Amygdala (tissue), 56 donors: ENCODE measurements around the gene EDAR.

Source experiments
- DNase-seq, 56 donors: peaks; one replicate each; lab custom pipeline; 2025; lab: John Stamatoyannopoulos, UW

Gene EDAR

DNA sequence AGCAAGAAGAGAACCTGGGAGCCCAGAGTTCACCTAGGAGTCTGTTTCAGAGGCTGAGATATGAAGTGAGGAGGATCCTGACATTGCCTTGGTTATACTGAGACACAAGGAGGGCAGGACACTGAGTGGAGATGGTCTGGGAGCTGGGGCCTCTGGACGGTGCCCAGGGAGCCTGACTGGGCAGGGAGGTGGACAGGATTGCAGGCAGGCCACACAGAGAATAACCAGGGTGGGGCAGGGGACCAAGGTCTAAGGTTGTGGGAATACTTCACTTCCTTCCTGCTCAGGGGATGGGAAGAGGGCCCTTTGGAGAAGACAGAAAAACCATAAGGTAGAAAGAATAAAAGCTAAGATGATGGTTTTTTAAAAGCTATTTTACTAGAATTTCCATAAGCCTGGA, 18.7 kb downstream of the EDAR start:
- no peak for DNase-seq

- no peak for DNase-seq
These were observed 19.2 kb downstream of the EDAR start for GRCh38 chr2:108969856-108970255.

- DNase-seq, result no peak
These were observed 20.4 kb downstream of the EDAR start for GRCh38 chr2:108968619-108969018.

DNA sequence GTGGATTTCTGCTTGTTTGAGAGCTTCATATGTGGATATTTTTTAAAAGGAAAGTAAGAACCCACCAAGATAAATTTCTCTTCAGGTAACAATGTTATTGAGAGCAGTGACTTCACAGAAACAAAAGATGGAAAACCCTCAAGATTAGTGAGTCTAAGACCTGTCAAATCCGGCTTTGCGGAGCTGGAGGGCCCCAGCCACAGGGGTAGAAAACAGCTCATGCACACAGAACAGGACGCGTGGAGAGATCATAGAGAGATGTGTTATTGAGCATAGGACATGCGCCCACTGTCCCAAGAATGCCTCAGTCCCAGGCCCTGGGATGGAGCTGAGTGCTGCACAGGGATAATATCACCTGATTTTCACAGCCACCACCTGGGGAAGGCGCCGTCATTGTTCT, 21.3 kb downstream of the EDAR start:
- DNase-seq, result no peak

DNA sequence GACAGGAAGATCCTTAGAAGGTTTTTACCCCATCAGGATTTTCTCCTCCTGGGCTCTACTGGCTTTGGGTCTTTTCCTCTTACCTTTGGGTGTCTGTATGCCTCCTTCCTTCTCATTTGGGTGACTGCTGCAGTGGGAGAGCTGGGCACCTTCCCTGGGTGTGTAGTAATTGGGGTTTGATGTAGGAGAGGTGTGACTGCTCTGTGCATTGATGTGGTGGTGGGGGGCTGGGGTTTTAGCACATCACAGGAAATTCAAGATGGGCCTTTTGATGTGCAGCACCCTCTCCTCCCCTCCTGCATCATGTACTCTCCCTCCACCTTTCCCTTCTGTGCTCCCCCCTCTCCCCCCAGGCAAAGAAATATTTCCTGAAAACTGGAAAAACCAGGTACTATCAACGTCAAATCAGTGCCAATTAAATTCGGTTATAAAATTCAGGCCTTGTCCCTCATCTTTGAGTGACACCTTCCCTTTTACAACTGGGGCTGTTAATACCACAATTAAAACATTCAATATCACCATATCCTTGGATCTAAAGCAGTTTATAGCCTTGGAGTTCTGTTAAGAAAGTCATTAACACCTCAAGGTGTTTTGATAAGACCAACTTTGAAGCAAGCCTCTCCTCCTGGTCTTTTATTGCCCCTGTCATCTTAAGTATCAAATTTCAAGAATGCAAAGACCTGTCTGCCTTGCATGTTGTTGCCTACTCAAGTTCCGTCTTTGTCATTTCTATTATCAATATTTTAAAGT, 23.3 kb downstream of the EDAR start:
- DNase-seq, result no peak

GRCh38 chr2:108963057-108963456, 26.0 kb downstream of the EDAR start:
- DNase-seq, result no peak

- DNase-seq, result no peak
These were observed 27.2 kb downstream of the EDAR start for GRCh38 chr2:108961796-108962195.

GRCh38 chr2:108960006-108960405, 29.0 kb downstream of the EDAR start:
- DNase-seq, result no peak

GRCh38 chr2:108959401-108959800, 29.6 kb downstream of the EDAR start:
- DNase-seq, result no peak

- no peak for DNase-seq
These were observed 30.2 kb downstream of the EDAR start for GRCh38 chr2:108958632-108959341.

DNA sequence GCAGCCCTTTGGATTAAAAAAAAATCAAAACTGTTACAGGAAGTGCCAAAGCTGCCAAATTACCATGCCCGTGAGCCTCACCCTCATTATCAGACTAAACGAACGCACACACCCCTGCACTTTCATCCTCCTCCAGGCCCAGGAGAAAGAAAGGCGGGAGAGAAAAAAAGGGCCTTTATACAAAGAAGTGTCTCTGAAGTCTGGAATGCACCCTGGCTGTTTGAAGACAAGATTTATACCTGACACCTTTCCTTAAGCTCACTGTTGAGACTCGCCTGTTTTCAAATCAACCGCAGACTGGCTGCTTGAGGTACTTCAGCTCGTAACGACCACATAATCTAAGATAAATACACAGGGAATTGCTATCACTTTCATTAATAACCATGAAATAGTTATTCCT, 31.0 kb downstream of the EDAR start:
- no peak for DNase-seq

GRCh38 chr2:108956375-108956774, 32.6 kb downstream of the EDAR start:
- no peak for DNase-seq

GRCh38 chr2:108950369-108951135, 38.5 kb downstream of the EDAR start:
- no peak for DNase-seq

GRCh38 chr2:108949316-108950239, 39.4 kb downstream of the EDAR start:
- no peak for DNase-seq

DNA sequence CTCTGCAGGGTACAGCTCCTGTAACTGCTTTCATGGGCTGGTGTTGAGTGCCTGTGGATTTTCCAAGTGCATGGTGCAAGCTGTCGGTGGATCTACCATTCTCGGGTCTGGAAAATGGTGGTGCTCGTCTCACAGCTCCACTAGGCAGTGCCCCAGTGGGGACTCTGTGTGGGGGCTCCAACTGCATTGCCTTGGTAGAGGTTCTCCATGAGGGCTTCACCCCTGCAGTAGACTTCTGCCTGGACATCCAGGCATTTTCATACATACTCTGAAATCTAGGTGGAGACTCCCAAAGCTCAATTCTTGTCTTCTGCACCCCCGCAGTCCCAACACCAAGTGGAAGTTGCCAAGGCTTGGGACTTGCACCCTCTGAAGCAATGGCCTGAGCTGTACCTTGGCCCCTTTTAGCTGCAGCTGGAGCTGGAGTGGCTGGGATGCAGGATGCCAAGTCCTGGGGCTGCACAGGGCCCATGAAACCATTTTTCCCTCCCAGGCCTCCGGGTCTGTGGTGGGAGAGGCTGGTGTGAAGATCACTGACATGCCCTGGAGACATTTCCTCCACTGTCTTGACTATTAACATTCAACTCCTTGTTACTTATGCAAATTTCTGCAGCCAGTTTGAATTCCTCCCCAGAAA, 41.6 kb downstream of the EDAR start:
- DNase-seq, result no peak

- no peak for DNase-seq
These were observed 42.6 kb downstream of the EDAR start for GRCh38 chr2:108946442-108946841.

- DNase-seq, result no peak
These were observed 43.1 kb downstream of the EDAR start for GRCh38 chr2:108945969-108946368.

- no peak for DNase-seq
These were observed 44.3 kb downstream of the EDAR start for GRCh38 chr2:108944601-108945331.

DNA sequence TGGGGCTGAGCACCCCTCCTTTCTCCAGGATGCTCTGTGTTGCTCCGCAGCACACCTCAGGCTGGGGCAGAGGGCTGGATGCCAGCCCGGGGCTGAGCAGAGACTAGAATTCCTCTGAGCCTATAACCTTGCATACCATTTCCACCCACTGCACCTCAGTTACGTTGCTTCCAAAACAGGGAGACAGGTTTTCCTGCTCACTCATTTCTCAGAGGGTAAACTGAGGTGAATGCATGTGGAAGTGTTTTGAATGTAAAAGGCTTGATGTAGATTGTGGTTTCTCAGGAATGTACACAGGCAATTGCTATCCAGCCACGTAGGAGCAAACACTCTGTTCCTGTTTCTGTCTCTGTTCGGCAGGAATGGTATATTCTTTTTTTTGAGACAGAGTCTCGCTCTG, 45.3 kb downstream of the EDAR start:
- DNase-seq, result no peak
